ENCODE data around the gene MBP.
A peak's percentile ranks its signal among the peaks of the same experiment; 100 is the strongest.

MBP gene

GRCh38 chr18:77088963-77089722, 43.4 kb downstream of the MBP start:
- TF ChIP-seq TAF1 (IDR thresholded peaks at IDR 0.05; ENCODE audit: low read depth, low read length) = no peak
- no peak for TF ChIP-seq POLR2AphosphoS5 (IDR thresholded peaks at IDR 0.05; ENCODE audit: low read depth, low read length)
- TF ChIP-seq PAX5 (IDR thresholded peaks at IDR 0.05; ENCODE audit: insufficient read depth, low read length, severe bottlenecking) = no peak
- TF ChIP-seq POU2F2 (IDR thresholded peaks at IDR 0.05; ENCODE audit: low read depth, low read length) = no peak
- no peak for TF ChIP-seq SPI1 (IDR thresholded peaks at IDR 0.05; ENCODE audit: low read depth, low read length)
- no peak for TF ChIP-seq POLR2A (IDR thresholded peaks at IDR 0.05; ENCODE audit: low read depth, low read length)
- FAIRE-seq (peak; percentile 20), DNase-seq (ENCODE audit: insufficient read length, low spot score) (no peak)

- FAIRE-seq (no peak), DNase-seq (ENCODE audit: insufficient read length, low spot score) (no peak)
- TF ChIP-seq TAF1 (IDR thresholded peaks at IDR 0.05; ENCODE audit: low read depth, low read length) (no peak), POLR2A (IDR thresholded peaks at IDR 0.05; ENCODE audit: low read depth, low read length) (no peak), SPI1 (IDR thresholded peaks at IDR 0.05; ENCODE audit: low read depth, low read length) (no peak), POLR2AphosphoS5 (IDR thresholded peaks at IDR 0.05; ENCODE audit: low read depth, low read length) (no peak), POU2F2 (IDR thresholded peaks at IDR 0.05; ENCODE audit: low read depth, low read length) (no peak)
Measured at GRCh38 chr18:77087393-77088141, 45.0 kb downstream of the MBP start.

GRCh38 chr18:77086656-77087392, 45.8 kb downstream of the MBP start:
- no peak for FAIRE-seq
- TF ChIP-seq POU2F2 (IDR thresholded peaks at IDR 0.05; ENCODE audit: low read depth, low read length) = no peak
- no peak for TF ChIP-seq POLR2A (IDR thresholded peaks at IDR 0.05; ENCODE audit: low read depth, low read length)
- TF ChIP-seq PAX5 (IDR thresholded peaks at IDR 0.05; ENCODE audit: insufficient read depth, low read length, severe bottlenecking) = no peak
- no peak for TF ChIP-seq TAF1 (IDR thresholded peaks at IDR 0.05; ENCODE audit: low read depth, low read length)
- no peak for TF ChIP-seq POLR2AphosphoS5 (IDR thresholded peaks at IDR 0.05; ENCODE audit: low read depth, low read length)
- TF ChIP-seq SPI1 (IDR thresholded peaks at IDR 0.05; ENCODE audit: low read depth, low read length) = no peak
- DNase-seq (ENCODE audit: insufficient read length, low spot score) = no peak

GRCh38 chr18:77086034-77086433, 46.5 kb downstream of the MBP start:
- TF ChIP-seq TAF1 (IDR thresholded peaks at IDR 0.05; ENCODE audit: low read depth, low read length) = no peak
- TF ChIP-seq POLR2A (IDR thresholded peaks at IDR 0.05; ENCODE audit: low read depth, low read length) = no peak
- no peak for TF ChIP-seq POLR2AphosphoS5 (IDR thresholded peaks at IDR 0.05; ENCODE audit: low read depth, low read length)
- no peak for TF ChIP-seq POU2F2 (IDR thresholded peaks at IDR 0.05; ENCODE audit: low read depth, low read length)
- TF ChIP-seq PAX5 (IDR thresholded peaks at IDR 0.05; ENCODE audit: insufficient read depth, low read length, severe bottlenecking) = no peak
- no peak for TF ChIP-seq SPI1 (IDR thresholded peaks at IDR 0.05; ENCODE audit: low read depth, low read length)
- FAIRE-seq (no peak), DNase-seq (ENCODE audit: insufficient read length, low spot score) (no peak)

GRCh38 chr18:77084688-77085035, 47.9 kb downstream of the MBP start:
- no peak for FAIRE-seq

GRCh38 chr18:77082316-77082955, 50.1 kb downstream of the MBP start:
- TF ChIP-seq POU2F2 (IDR thresholded peaks at IDR 0.05; ENCODE audit: low read depth, low read length) = no peak
- no peak for TF ChIP-seq SPI1 (IDR thresholded peaks at IDR 0.05; ENCODE audit: low read depth, low read length)
- no peak for TF ChIP-seq POLR2A (IDR thresholded peaks at IDR 0.05; ENCODE audit: low read depth, low read length)
- TF ChIP-seq PAX5 (IDR thresholded peaks at IDR 0.05; ENCODE audit: insufficient read depth, low read length, severe bottlenecking) = no peak
- no peak for TF ChIP-seq TAF1 (IDR thresholded peaks at IDR 0.05; ENCODE audit: low read depth, low read length)
- no peak for TF ChIP-seq POLR2AphosphoS5 (IDR thresholded peaks at IDR 0.05; ENCODE audit: low read depth, low read length)
- FAIRE-seq (no peak), DNase-seq (ENCODE audit: insufficient read length, low spot score) (no peak)

More at GRCh38 chr18:77084688-77085035, 47.9 kb downstream of the MBP start:
- no peak for DNase-seq (ENCODE audit: insufficient read length, low spot score)
- TF ChIP-seq SPI1 (IDR thresholded peaks at IDR 0.05; ENCODE audit: low read depth, low read length) = no peak
- TF ChIP-seq TAF1 (IDR thresholded peaks at IDR 0.05; ENCODE audit: low read depth, low read length) = no peak
- no peak for TF ChIP-seq PAX5 (IDR thresholded peaks at IDR 0.05; ENCODE audit: insufficient read depth, low read length, severe bottlenecking)
- TF ChIP-seq POU2F2 (IDR thresholded peaks at IDR 0.05; ENCODE audit: low read depth, low read length) = no peak
- no peak for TF ChIP-seq POLR2AphosphoS5 (IDR thresholded peaks at IDR 0.05; ENCODE audit: low read depth, low read length)
- TF ChIP-seq POLR2A (IDR thresholded peaks at IDR 0.05; ENCODE audit: low read depth, low read length) = no peak

- peak; percentile 45 for FAIRE-seq
- no peak for DNase-seq (ENCODE audit: insufficient read length, low spot score)
Measured at GRCh38 chr18:77081390-77081778, 51.2 kb downstream of the MBP start.

GRCh38 chr18:77079954-77080682, 52.5 kb downstream of the MBP start:
- TF ChIP-seq SPI1 (IDR thresholded peaks at IDR 0.05; ENCODE audit: low read depth, low read length) (peak; percentile 94), POU2F2 (IDR thresholded peaks at IDR 0.05; ENCODE audit: low read depth, low read length) (no peak)
- FAIRE-seq (peak; percentile 91), DNase-seq (ENCODE audit: insufficient read length, low spot score) (peak; percentile 44)

More at GRCh38 chr18:77081390-77081778, 51.2 kb downstream of the MBP start:
- TF ChIP-seq TAF1 (IDR thresholded peaks at IDR 0.05; ENCODE audit: low read depth, low read length) (no peak), SPI1 (IDR thresholded peaks at IDR 0.05; ENCODE audit: low read depth, low read length) (peak; percentile 58), POLR2A (IDR thresholded peaks at IDR 0.05; ENCODE audit: low read depth, low read length) (no peak)

All from GM12891 (cell line).